Measurements from ENCODE around the gene EPB41L2. TPM values are rescaled to one million over a fixed set of nuclear protein-coding genes. Genes with fewer than 3 reads are reported as not detected.

EPB41L2 gene
- total RNA-seq, 1 donor from 2014 or later: 61.6 TPM

GRCh38 chr6:130978180-130978579, 84.9 kb downstream of the EPB41L2 start:
- Mint-ChIP-seq H3K9me3 (ENCODE audit: low read depth) (peaks cover 3% of the 10 kb centered on the region), H3K27me3 (peaks cover 25% of the 10 kb centered on the region), H3K27ac (no peak overlapping the region), H3K4me1 (ENCODE audit: low read depth) (peaks cover 22% of the 10 kb centered on the region), H3K4me3 (ENCODE audit: low read depth) (no peak overlapping the region), H3K36me3 (ENCODE audit: insufficient read depth) (peaks cover 3% of the 10 kb centered on the region)
- TF ChIP-seq CTCF (IDR thresholded peaks at IDR 0.05; ENCODE audit: unreplicated experiment): no peak
- DNase-seq (ENCODE audit: low spot score, unreplicated experiment): no peak

- TF ChIP-seq CTCF (IDR thresholded peaks at IDR 0.05; ENCODE audit: unreplicated experiment): no peak
- peaks cover 3% of the 10 kb centered on the region for H3K36me3 Mint-ChIP-seq (ENCODE audit: insufficient read depth)
- H3K27ac Mint-ChIP-seq: no peak overlapping the region
- DNase-seq (ENCODE audit: low spot score, unreplicated experiment): no peak
- H3K4me3 Mint-ChIP-seq (ENCODE audit: low read depth): no peak overlapping the region
- peaks cover 15% of the 10 kb centered on the region for H3K27me3 Mint-ChIP-seq
- peaks cover 25% of the 10 kb centered on the region for H3K4me1 Mint-ChIP-seq (ENCODE audit: low read depth)
- H3K9me3 Mint-ChIP-seq (ENCODE audit: low read depth): peaks cover 3% of the 10 kb centered on the region
These were observed 87.7 kb downstream of the EPB41L2 start for GRCh38 chr6:130975325-130975724.

- no peak for TF ChIP-seq CTCF (IDR thresholded peaks at IDR 0.05; ENCODE audit: unreplicated experiment)
- peak overlapping the region; percentile 8 for H3K27ac Mint-ChIP-seq
- H3K9me3 Mint-ChIP-seq (ENCODE audit: low read depth): no peaks in the 10 kb centered on the region
- H3K36me3 Mint-ChIP-seq (ENCODE audit: insufficient read depth): peaks cover 3% of the 10 kb centered on the region
- peaks cover 32% of the 10 kb centered on the region for H3K4me1 Mint-ChIP-seq (ENCODE audit: low read depth)
- no peak for DNase-seq (ENCODE audit: low spot score, unreplicated experiment)
- H3K4me3 Mint-ChIP-seq (ENCODE audit: low read depth): no peak overlapping the region
- H3K27me3 Mint-ChIP-seq: peaks cover 8% of the 10 kb centered on the region
These were observed 89.3 kb downstream of the EPB41L2 start for GRCh38 chr6:130973521-130974277.

- H3K9me3 Mint-ChIP-seq (ENCODE audit: low read depth): no peaks in the 10 kb centered on the region
- no peak overlapping the region for H3K27ac Mint-ChIP-seq
- no peak for DNase-seq (ENCODE audit: low spot score, unreplicated experiment)
These were observed 91.5 kb downstream of the EPB41L2 start for GRCh38 chr6:130971504-130971903.

DNA sequence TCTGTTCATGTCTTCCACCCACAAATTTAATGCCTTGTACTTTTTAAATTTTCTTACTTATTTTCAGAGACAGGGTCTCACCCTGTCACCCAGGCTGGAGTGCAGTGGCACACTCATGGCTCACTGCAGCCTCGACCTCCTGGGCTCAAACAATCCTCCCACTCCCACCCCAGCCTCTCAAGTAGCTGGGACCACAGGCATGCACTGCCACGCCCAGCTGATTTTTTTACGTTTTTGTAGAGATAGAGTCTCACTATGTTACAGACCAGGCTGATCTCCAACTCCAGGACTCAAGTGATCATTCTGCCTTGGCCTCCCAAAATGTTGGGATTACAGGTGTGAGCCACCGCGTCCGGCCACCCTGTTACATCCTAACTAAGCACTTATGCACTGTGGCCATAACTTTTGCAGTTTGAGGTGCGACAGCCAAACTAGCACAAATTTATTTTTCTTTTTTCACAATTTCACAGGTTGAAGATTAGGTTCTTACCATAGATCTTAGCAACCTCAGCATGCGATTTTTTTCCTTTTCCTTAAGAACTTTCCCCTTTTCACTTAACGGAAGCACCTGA, 92.1 kb downstream of the EPB41L2 start:
- TF ChIP-seq CTCF (IDR thresholded peaks at IDR 0.05; ENCODE audit: unreplicated experiment): no peak
- Mint-ChIP-seq H3K4me3 (ENCODE audit: low read depth) (no peak overlapping the region), H3K27ac (peak overlapping the region; percentile 60), H3K9me3 (ENCODE audit: low read depth) (no peaks in the 10 kb centered on the region), H3K27me3 (no peaks in the 10 kb centered on the region), H3K4me1 (ENCODE audit: low read depth) (peaks cover 29% of the 10 kb centered on the region), H3K36me3 (ENCODE audit: insufficient read depth) (peaks cover 1% of the 10 kb centered on the region)
- DNase-seq (ENCODE audit: low spot score, unreplicated experiment): no peak

More at GRCh38 chr6:130971504-130971903, 91.5 kb downstream of the EPB41L2 start:
- Mint-ChIP-seq H3K27me3 (no peaks in the 10 kb centered on the region), H3K36me3 (ENCODE audit: insufficient read depth) (peaks cover 3% of the 10 kb centered on the region), H3K4me1 (ENCODE audit: low read depth) (peaks cover 29% of the 10 kb centered on the region), H3K4me3 (ENCODE audit: low read depth) (no peak overlapping the region)
- TF ChIP-seq CTCF (IDR thresholded peaks at IDR 0.05; ENCODE audit: unreplicated experiment): no peak

Data from progenitor cell of endocrine pancreas (in vitro differentiated cells).